Urinary bladder (tissue), 4 donors: ENCODE data around the gene KLHL6. TPM values are rescaled to one million over a fixed set of nuclear protein-coding genes. Genes with fewer than 3 reads are reported as not detected.
"Not testable (repeated sequence)": the region's sequence is repeated elsewhere in the genome, so short reads cannot be mapped to it uniquely, and the experiment has no call there.

ENCODE experiments used
- DNase-seq: peaks from one replicate; pipeline ENCODE4 v3.0.0-alpha.2; 2015; ENCODE audit errors: extremely low spot score
- H3K27ac ChIP-seq: one replicate; pipeline ENCODE4 v1.5.1; 2013; ENCODE audit warnings: low read depth, mild to moderate bottlenecking, moderate library complexity
- H3K36me3 ChIP-seq: one replicate; pipeline ENCODE4 v1.6.1; 2013; ENCODE audit warnings: mild to moderate bottlenecking, moderate library complexity; ENCODE audit not compliant: insufficient read depth
- H3K4me1 ChIP-seq: one replicate; pipeline ENCODE4 v1.6.1; 2013; ENCODE audit warnings: mild to moderate bottlenecking, moderate library complexity; ENCODE audit not compliant: insufficient read depth
- H3K4me3 ChIP-seq: one replicate; pipeline ENCODE4 v1.5.1; 2013; ENCODE audit warnings: low read depth, low read length
- WGBS: extraction: QIAGEN DNeasy Blood & Tissue Kit; methylation state at CpG from one replicate; pipeline ENCODE4 v1.1.7; 2013; 5-methylcytosine and 5-hydroxymethylcytosine counted together
- polyA plus RNA-seq: library from polyadenylated mRNA; stranded (reverse); fragments of 200-250 nt; gene quantifications from one replicate; pipeline ENCODE4 v1.2.3, GENCODE V29; 2013
- total RNA-seq: library from RNA; depleted of rRNA; stranded (reverse); fragments of >200 nt; gene quantifications from one replicate; pipeline ENCODE4 v1.2.3, GENCODE V29; 2014
- donor health status: healthy with polysubstance abuse.
- donor health status: healthy.

The KLHL6 gene
- total and polyA plus RNA-seq, 2 donors: 0.76 to 1.7 TPM

- 48% methylated on average over 6 of the region's 6 CpGs for WGBS
- Histone ChIP-seq H3K36me3 (no peaks in the 10 kb centered on the region), H3K4me1 (no peaks in the 10 kb centered on the region), H3K4me3 (no peak overlapping the region), H3K27ac (no peak overlapping the region)
- no peak for DNase-seq
These were observed 22.7 kb downstream of the KLHL6 start for GRCh38 chr3:183532620-183533411.

GRCh38 chr3:183529717-183530116 lies 25.8 kb downstream of the KLHL6 start:
- 80% methylated on average over 7 of the region's 7 CpGs for WGBS
- Histone ChIP-seq H3K36me3 (no peaks in the 10 kb centered on the region), H3K4me1 (no peaks in the 10 kb centered on the region), H3K27ac (no peak overlapping the region), H3K4me3 (no peak overlapping the region)
- no peak for DNase-seq

GRCh38 chr3:183529185-183529584 lies 26.3 kb downstream of the KLHL6 start:
- Histone ChIP-seq H3K4me1 (no peaks in the 10 kb centered on the region), H3K4me3 (no peak overlapping the region), H3K36me3 (no peaks in the 10 kb centered on the region), H3K27ac (no peak overlapping the region)
- no peak for DNase-seq
- WGBS: 87% methylated on average over 1 of the region's 1 CpG

- WGBS: 95% methylated on average over 6 of the region's 6 CpGs
- H3K4me3 ChIP-seq, DNase-seq, H3K27ac ChIP-seq, H3K36me3 ChIP-seq, H3K4me1 ChIP-seq: not testable (repeated sequence)
These were observed 26.7 kb downstream of the KLHL6 start for GRCh38 chr3:183528758-183529157.

- no peaks in the 10 kb centered on the region for H3K4me1 ChIP-seq
- DNase-seq: no peak
- H3K4me3 ChIP-seq: no peak overlapping the region
- no peaks in the 10 kb centered on the region for H3K36me3 ChIP-seq
- H3K27ac ChIP-seq: no peak overlapping the region
- 86% methylated on average over 12 of the region's 12 CpGs for WGBS
These were observed 27.8 kb downstream of the KLHL6 start for GRCh38 chr3:183527428-183528379.

- no peak for DNase-seq
- Histone ChIP-seq H3K27ac (no peak overlapping the region), H3K4me3 (no peak overlapping the region), H3K4me1 (no peaks in the 10 kb centered on the region), H3K36me3 (no peaks in the 10 kb centered on the region)
- WGBS: 93% methylated on average over 4 of the region's 4 CpGs
These were observed 28.6 kb downstream of the KLHL6 start for GRCh38 chr3:183526838-183527427.

- Histone ChIP-seq H3K4me1 (no peaks in the 10 kb centered on the region), H3K36me3 (no peaks in the 10 kb centered on the region), H3K27ac (no peak overlapping the region), H3K4me3 (no peak overlapping the region)
- no peak for DNase-seq
- 81% methylated on average over 6 of the region's 6 CpGs for WGBS
These were observed 31.0 kb downstream of the KLHL6 start for GRCh38 chr3:183524476-183524875.

- WGBS: 51% methylated on average over 19 of the region's 19 CpGs
- H3K4me3 ChIP-seq: not testable (repeated sequence)
These were observed 34.6 kb downstream of the KLHL6 start for GRCh38 chr3:183520741-183521556.

GRCh38 chr3:183520295-183520694 lies 35.2 kb downstream of the KLHL6 start:
- not testable (repeated sequence) for H3K27ac ChIP-seq, H3K4me3 ChIP-seq, H3K4me1 ChIP-seq, H3K36me3 ChIP-seq, DNase-seq
- 65% methylated on average over 8 of the region's 8 CpGs for WGBS

More at GRCh38 chr3:183520741-183521556, 34.6 kb downstream of the KLHL6 start:
- H3K36me3 ChIP-seq, H3K4me1 ChIP-seq, DNase-seq, H3K27ac ChIP-seq: not testable (repeated sequence)

GRCh38 chr3:183519891-183520290 lies 35.6 kb downstream of the KLHL6 start:
- DNase-seq: no peak
- Histone ChIP-seq H3K4me3 (no peak overlapping the region), H3K36me3 (no peaks in the 10 kb centered on the region), H3K27ac (no peak overlapping the region), H3K4me1 (no peaks in the 10 kb centered on the region)
- WGBS: 86% methylated on average over 2 of the region's 2 CpGs

GRCh38 chr3:183518491-183519251 lies 36.8 kb downstream of the KLHL6 start:
- Histone ChIP-seq H3K4me1 (no peaks in the 10 kb centered on the region), H3K4me3 (no peak overlapping the region), H3K27ac (no peak overlapping the region), H3K36me3 (no peaks in the 10 kb centered on the region)
- WGBS: 46% methylated on average over 10 of the region's 10 CpGs
- DNase-seq: no peak

GRCh38 chr3:183517607-183518006 lies 37.9 kb downstream of the KLHL6 start:
- WGBS: 75% methylated on average over 4 of the region's 4 CpGs
- Histone ChIP-seq H3K4me3 (no peak overlapping the region), H3K27ac (no peak overlapping the region), H3K4me1 (no peaks in the 10 kb centered on the region), H3K36me3 (no peaks in the 10 kb centered on the region)
- DNase-seq: no peak
